Common myeloid progenitor, CD34-positive (primary cell): ENCODE data around the gene RPN2.

Source experiments
- CTCF ChIA-PET: fragments of 350-600 bp; sonication (Branson Sonifier 250); formaldehyde crosslinking; loops from one replicate; lab custom pipeline; 2021; ENCODE audit warnings: antibody characterized with exemption; lab: Charles Lee
- POLR2A ChIA-PET: fragments of 350-600 bp; sonication (Branson Sonifier 250); formaldehyde crosslinking; loops from one replicate; lab custom pipeline; 2021; ENCODE audit warnings: antibody characterized with exemption; lab: Charles Lee
- DNase-seq, 3 donors: peaks; one replicate each; pipeline versions ENCODE4 v3.0.0 to v3.0.0-alpha.2; 2013
- H3K27ac ChIP-seq, 2 experiments: 1 replicate in 1 of 2; 2 replicates in 1 of 2; pipeline ENCODE4 v1.7.0; 2013; ENCODE audit warnings: inconsistent platforms in 2 of 2, low read length in 2 of 2, mild to moderate bottlenecking in 2 of 2, low read depth in 1 of 2, moderate library complexity in 1 of 2; ENCODE audit not compliant: severe bottlenecking in 2 of 2, insufficient read depth in 1 of 2, poor library complexity in 1 of 2
- H3K27me3 ChIP-seq, 5 experiments: replicated peaks in 2 of 5; 1 replicate in 3 of 5; 2 replicates in 2 of 5; pipeline versions ENCODE4 v1.6.1 to v1.7.0; 2013; ENCODE audit warnings: low read length in 4 of 5, mild to moderate bottlenecking in 2 of 5, moderate library complexity in 2 of 5, inconsistent platforms in 1 of 5; ENCODE audit not compliant: insufficient read depth in 5 of 5, control insufficient read depth in 4 of 5
- H3K36me3 ChIP-seq, 4 experiments: 1 replicate in 2 of 4; 2 replicates in 2 of 4; pipeline versions ENCODE4 v1.6.1 to v1.7.0; 2013; ENCODE audit warnings: low read length in 3 of 4, control low read depth in 1 of 4, mild to moderate bottlenecking in 1 of 4; ENCODE audit not compliant: control insufficient read depth in 4 of 4, insufficient read depth in 4 of 4
- H3K4me1 ChIP-seq, 4 experiments: 1 replicate in 3 of 4; 2 replicates in 1 of 4; pipeline versions ENCODE4 v1.6.1 to v1.7.1; 2013; ENCODE audit warnings: low read length in 3 of 4, mild to moderate bottlenecking in 3 of 4, control low read depth in 1 of 4, inconsistent platforms in 1 of 4, moderate library complexity in 1 of 4; ENCODE audit not compliant: control insufficient read depth in 4 of 4, insufficient read depth in 4 of 4; ENCODE audit errors: control extremely low read depth in 1 of 4
- H3K4me3 ChIP-seq, 7 experiments: 1 replicate in 4 of 7; 2 replicates in 3 of 7; pipeline versions ENCODE4 v1.5.1 to v1.7.0; 2013; ENCODE audit warnings: mild to moderate bottlenecking in 7 of 7, low read length in 6 of 7, moderate library complexity in 6 of 7, inconsistent platforms in 2 of 7, low read depth in 2 of 7, control low read depth in 1 of 7; ENCODE audit not compliant: insufficient read depth in 4 of 7, control insufficient read depth in 1 of 7; ENCODE audit errors: extremely low read depth in 1 of 7
- H3K9me3 ChIP-seq, 5 experiments: 1 replicate in 4 of 5; 2 replicates in 1 of 5; pipeline versions ENCODE4 v1.6.1 to v1.7.1; 2013; ENCODE audit warnings: low read length in 4 of 5, mild to moderate bottlenecking in 2 of 5, inconsistent platforms in 1 of 5, low read depth in 1 of 5, moderate library complexity in 1 of 5; ENCODE audit not compliant: control insufficient read depth in 4 of 5, insufficient read depth in 2 of 5; ENCODE audit errors: control extremely low read depth in 1 of 5
- WGBS: methylation state at CpG from one replicate; pipeline ENCODE4 v1.1.5; 2013; ENCODE audit not compliant: insufficient coverage; 5-methylcytosine and 5-hydroxymethylcytosine counted together

The RPN2 gene

GRCh38 chr20:37160683-37161082 is 18.4 kb upstream of the RPN2 start:
- no peaks in the 10 kb centered on the region for H3K4me1 ChIP-seq

GRCh38 chr20:37161830-37162549 is 17.1 kb upstream of the RPN2 start:
- 74% methylated on average over 11 of the region's 12 CpGs for WGBS
- Histone ChIP-seq H3K9me3 (no peaks in the 10 kb centered on the region), H3K4me3 (no peak overlapping the region), H3K36me3 (no peaks in the 10 kb centered on the region), H3K27ac (no peak overlapping the region), H3K4me1 (no peaks in the 10 kb centered on the region), H3K27me3 (peaks cover 0 to 2% (median 0%) of the 10 kb centered on the region in 5 experiments)
- ChIA-PET POLR2A (no interaction called here), CTCF (no interaction called here)
- DNase-seq, result peak in 1 of 3 donors; percentile 4

More at GRCh38 chr20:37160683-37161082, 18.4 kb upstream of the RPN2 start:
- no peaks in the 10 kb centered on the region for H3K9me3 ChIP-seq
- ChIA-PET POLR2A (interaction anchor here (0.7 kb wide), 1 partner anchor 339 kb away, joined by 3 read pairs; no protein-coding TSS in a partner anchor), CTCF (interaction anchor here (0.9 kb wide), 1 partner anchor 9 kb away, joined by 3 read pairs; no protein-coding TSS in a partner anchor)
- DNase-seq, result no peak
- H3K27ac ChIP-seq, result no peak overlapping the region
- H3K36me3 ChIP-seq, result no peaks in the 10 kb centered on the region
- H3K4me3 ChIP-seq, result no peak overlapping the region
- 97% methylated on average over 7 of the region's 10 CpGs for WGBS
- H3K27me3 ChIP-seq, result peaks cover 0 to 2% (median 0%) of the 10 kb centered on the region in 5 experiments

- Histone ChIP-seq H3K27ac (no peak overlapping the region), H3K36me3 (no peaks in the 10 kb centered on the region), H3K9me3 (no peaks in the 10 kb centered on the region), H3K27me3 (peaks cover 0 to 2% (median 0%) of the 10 kb centered on the region in 5 experiments), H3K4me3 (no peak overlapping the region), H3K4me1 (no peaks in the 10 kb centered on the region)
- ChIA-PET POLR2A (no interaction called here), CTCF (no interaction called here)
- DNase-seq, result no peak
- WGBS, result 100% methylated on average over 2 of the region's 6 CpGs
These were observed 16.5 kb upstream of the RPN2 start for GRCh38 chr20:37162646-37163045.

GRCh38 chr20:37163832-37164554 is 15.1 kb upstream of the RPN2 start:
- POLR2A ChIA-PET, result no interaction called here

GRCh38 chr20:37165031-37165430 is 14.1 kb upstream of the RPN2 start:
- H3K9me3 ChIP-seq, result no peaks in the 10 kb centered on the region
- no peak overlapping the region for H3K27ac ChIP-seq
- H3K36me3 ChIP-seq, result no peaks in the 10 kb centered on the region
- DNase-seq, result no peak
- no peaks in the 10 kb centered on the region for H3K4me1 ChIP-seq
- H3K27me3 ChIP-seq, result peaks cover 0 to 2% (median 0%) of the 10 kb centered on the region in 5 experiments
- WGBS, result no CpG with 5 or more reads among the region's 1 CpG
- CTCF ChIA-PET, result interaction anchor here (1.2 kb wide), 1 partner anchor 27 kb away, joined by 3 read pairs; no protein-coding TSS in a partner anchor
- no peak overlapping the region for H3K4me3 ChIP-seq
- POLR2A ChIA-PET, result no interaction called here

More at GRCh38 chr20:37163832-37164554, 15.1 kb upstream of the RPN2 start:
- 96% methylated on average over 3 of the region's 4 CpGs for WGBS
- Histone ChIP-seq H3K4me1 (no peaks in the 10 kb centered on the region), H3K27me3 (peaks cover 0 to 2% (median 0%) of the 10 kb centered on the region in 5 experiments), H3K9me3 (no peaks in the 10 kb centered on the region), H3K4me3 (no peak overlapping the region), H3K36me3 (no peaks in the 10 kb centered on the region), H3K27ac (no peak overlapping the region)
- CTCF ChIA-PET, result interaction anchor here (0.6 kb wide), 1 partner anchor 525 kb away, joined by 3 read pairs; no protein-coding TSS in a partner anchor
- no peak for DNase-seq

- POLR2A ChIA-PET, result interaction anchor here (0.7 kb wide), 1 partner anchor 45 kb away, joined by 3 read pairs; no protein-coding TSS in a partner anchor
- DNase-seq, result no peak
- Histone ChIP-seq H3K4me1 (no peaks in the 10 kb centered on the region), H3K9me3 (no peaks in the 10 kb centered on the region), H3K27ac (no peak overlapping the region), H3K4me3 (no peak overlapping the region), H3K27me3 (peaks cover 0 to 2% (median 0%) of the 10 kb centered on the region in 5 experiments), H3K36me3 (no peaks in the 10 kb centered on the region)
- CTCF ChIA-PET, result interaction anchor here (1.1 kb wide), 1 partner anchor 10 kb away, joined by 3 read pairs; no protein-coding TSS in a partner anchor
- no CpG with 5 or more reads among the region's 5 CpGs for WGBS
These were observed 12.3 kb upstream of the RPN2 start for GRCh38 chr20:37166867-37167266.
